Myocyte (in vitro differentiated cells): ENCODE results near the gene NFIL3. TPM values are rescaled to one million over a fixed set of nuclear protein-coding genes. Genes with fewer than 3 reads are reported as not detected.

Experiments
- DNase-seq: peaks from one replicate; pipeline ENCODE4 v3.0.0-alpha.2; 2012; ENCODE audit warnings: low read depth
- total RNA-seq: library from RNA; depleted of rRNA; stranded (reverse); fragments of >200 nt; gene quantifications from 2 replicates; pipeline ENCODE4 v1.2.3, GENCODE V29; 2014

NFIL3 gene
- total RNA-seq, 1 donor from 2014 or later: 11.4 TPM

- DNase-seq: peak; percentile 60
Measured at GRCh38 chr9:91421971-91422757, 1.5 kb downstream of the NFIL3 start.

- DNase-seq: peak; percentile 43
Measured at GRCh38 chr9:91421128-91421765, 2.4 kb downstream of the NFIL3 start.

GRCh38 chr9:91420501-91421127, 3.0 kb downstream of the NFIL3 start:
- DNase-seq: no peak

GRCh38 chr9:91419222-91420191, 4.1 kb downstream of the NFIL3 start:
- peak; percentile 67 for DNase-seq

- no peak for DNase-seq
Measured at GRCh38 chr9:91418215-91418610, 5.4 kb downstream of the NFIL3 start.

GRCh38 chr9:91417602-91418214, 5.9 kb downstream of the NFIL3 start:
- no peak for DNase-seq

- DNase-seq: no peak
Measured at GRCh38 chr9:91416096-91416712, 7.4 kb downstream of the NFIL3 start.

- DNase-seq: no peak
Measured at GRCh38 chr9:91415290-91415689, 8.3 kb downstream of the NFIL3 start.

- no peak for DNase-seq
Measured at GRCh38 chr9:91412941-91413340, 10.7 kb downstream of the NFIL3 start.

- DNase-seq: no peak
Measured at GRCh38 chr9:91411096-91411771, 12.4 kb downstream of the NFIL3 start.

- no peak for DNase-seq
Measured at GRCh38 chr9:91410161-91410560, 13.5 kb downstream of the NFIL3 start.

GRCh38 chr9:91408475-91408874, 15.2 kb downstream of the NFIL3 start:
- DNase-seq: no peak

GRCh38 chr9:91407580-91408318, 15.9 kb downstream of the NFIL3 start:
- DNase-seq: no peak

GRCh38 chr9:91405343-91406077, 18.1 kb downstream of the NFIL3 start:
- no peak for DNase-seq

- no peak for DNase-seq
Measured at GRCh38 chr9:91403665-91404543, 19.7 kb downstream of the NFIL3 start.

- no peak for DNase-seq
Measured at GRCh38 chr9:91398926-91399325, 24.7 kb downstream of the NFIL3 start.
